Body of pancreas (tissue), 4 donors: ENCODE data around the gene MAP2K7.

Experiments used
- CTCF ChIP-seq, 7 experiments: fragments of 450-650 bp in 4 of 7; fragments of 200-600 bp in 3 of 7; sonication (generic) in 3 of 7; IDR thresholded peaks; one replicate each; pipeline ENCODE4 v1.5.1; 2016 to 2019; ENCODE audit warnings: antibody characterized with exemption in 7 of 7
- POLR2A ChIP-seq, 3 donors: fragments of 450-650 bp; IDR thresholded peaks; one replicate each; pipeline ENCODE4 v1.6.1; 2016; ENCODE audit warnings: antibody characterized with exemption in 3 of 3, mild to moderate bottlenecking in 2 of 3

- TF ChIP-seq CTCF (IDR thresholded peaks at IDR 0.05) (no peak), POLR2A (IDR thresholded peaks at IDR 0.05) (no peak)
These were observed 17.8 kb downstream of the MAP2K7 start for GRCh38 chr19:7921302-7921966.
